K562 (cell line): ENCODE data around the gene GULP1. TPM values are rescaled to one million over a fixed set of nuclear protein-coding genes. Genes with fewer than 3 reads are reported as not detected.

Source experiments
- ADNP ChIP-seq: fragments of 200-800 bp; sonication (Bioruptor generic); IDR thresholded peaks from 2 replicates; pipeline ENCODE4 v1.6.1; 2016; ENCODE audit warnings: missing genetic modification characterization, missing compliant biosample characterization
- HLTF ChIP-seq: fragments of 450-650 bp; IDR thresholded peaks from 2 replicates; pipeline ENCODE4 v1.6.1; 2016
- HSF4 ChIP-seq: fragments of 250-450 bp; sonication (Bioruptor Pico); IDR thresholded peaks from 2 replicates; pipeline ENCODE4 v2.1.2; 2022; ENCODE audit warnings: mild to moderate bottlenecking, moderate library complexity, borderline replicate concordance
- KLF1 ChIP-seq: fragments of 450-650 bp; IDR thresholded peaks from 2 replicates; pipeline ENCODE4 v1.6.1; 2016; ENCODE audit warnings: missing genetic modification characterization, missing compliant biosample characterization
- KLF10 ChIP-seq: fragments of 250-450 bp; sonication (Bioruptor Pico); IDR thresholded peaks from 2 replicates; pipeline ENCODE4 v1.6.1; 2021; ENCODE audit warnings: matching md5 sums
- MEIS2 ChIP-seq: fragments of 450-650 bp; IDR thresholded peaks from 2 replicates; pipeline ENCODE4 v1.6.1; 2014; ENCODE audit warnings: mild to moderate bottlenecking; ENCODE audit not compliant: partially characterized antibody
- NR1H2 ChIP-seq: sonication (generic); formaldehyde crosslinking; IDR thresholded peaks from 2 replicates; pipeline ENCODE4 v1.4.0; 2020; ENCODE audit warnings: mild to moderate bottlenecking, missing genetic modification reagents
- NRF1 ChIP-seq, 2 experiments: fragments of 450-650 bp; IDR thresholded peaks in 1 of 2; conservative IDR thresholded peaks in 1 of 2; 2 replicates each; pipeline ENCODE4 v1.6.1; 2014; ENCODE audit warnings: mild to moderate bottlenecking in 2 of 2
- SRSF3 ChIP-seq: fragments of 200-400 bp; formaldehyde crosslinking; IDR thresholded peaks from 2 replicates; pipeline ENCODE4 v1.6.1; 2016; ENCODE audit warnings: mild to moderate bottlenecking, low read length, moderate library complexity; ENCODE audit not compliant: insufficient read depth
- TRIM24 ChIP-seq, 2 experiments: fragments of 450-650 bp; IDR thresholded peaks; 2 replicates each; pipeline ENCODE4 v1.6.1; 2016
- ZNF133 ChIP-seq: fragments of 250-450 bp; sonication (Bioruptor Pico); IDR thresholded peaks from 2 replicates; pipeline ENCODE4 v1.4.0; 2020; ENCODE audit warnings: mild to moderate bottlenecking
- polyA plus RNA-seq, 8 experiments: library from polyadenylated mRNA; depleted of rRNA in 4 of 8; stranded (reverse) in 5 of 8; unstranded in 3 of 8; fragments of >200 nt; fragmentation: Nextera tagmentation in 2 of 8; fragmentation: Illumina TruSeq in 1 of 8; extraction: Ambion mirVana in 2 of 8; extraction: Trizol in 1 of 8; gene quantifications; 2 replicates each; pipeline versions ENCODE4 v1.2.1 to v1.2.3, GENCODE V29; 2011 to 2014; ENCODE audit warnings: inconsistent platforms in 1 of 8, missing spikeins in 1 of 8
- total RNA-seq, 7 experiments: library from RNA; depleted of rRNA in 6 of 7; stranded (reverse); fragments of >200 nt in 6 of 7; fragmentation: Illumina TruSeq in 2 of 7; extraction: Trizol in 2 of 7; gene quantifications; 2 replicates each; pipeline versions ENCODE4 v1.2.1 to v1.2.3, GENCODE V29; 2011 to 2021; ENCODE audit warnings: low replicate concordance in 1 of 7
- TF ChIP-seq, protein P1 (sequence below): fragments of 450-650 bp; IDR thresholded peaks from 2 replicates; pipeline ENCODE4 v1.6.1; 2016; ENCODE audit warnings: antibody characterized with exemption
- TF ChIP-seq, protein P2 (sequence below): fragments of 250-450 bp; sonication (Bioruptor Pico); IDR thresholded peaks from 2 replicates; pipeline ENCODE4 v1.4.0; 2020; ENCODE audit warnings: mild to moderate bottlenecking, moderate library complexity, borderline replicate concordance

Gene GULP1
- total and polyA plus RNA-seq, 9 of the 15 experiments (the other 6 are each of a cell fraction or from before 2014, with no cell fraction given), result 8.5 to 25.3 (median 19.5) TPM

DNA sequence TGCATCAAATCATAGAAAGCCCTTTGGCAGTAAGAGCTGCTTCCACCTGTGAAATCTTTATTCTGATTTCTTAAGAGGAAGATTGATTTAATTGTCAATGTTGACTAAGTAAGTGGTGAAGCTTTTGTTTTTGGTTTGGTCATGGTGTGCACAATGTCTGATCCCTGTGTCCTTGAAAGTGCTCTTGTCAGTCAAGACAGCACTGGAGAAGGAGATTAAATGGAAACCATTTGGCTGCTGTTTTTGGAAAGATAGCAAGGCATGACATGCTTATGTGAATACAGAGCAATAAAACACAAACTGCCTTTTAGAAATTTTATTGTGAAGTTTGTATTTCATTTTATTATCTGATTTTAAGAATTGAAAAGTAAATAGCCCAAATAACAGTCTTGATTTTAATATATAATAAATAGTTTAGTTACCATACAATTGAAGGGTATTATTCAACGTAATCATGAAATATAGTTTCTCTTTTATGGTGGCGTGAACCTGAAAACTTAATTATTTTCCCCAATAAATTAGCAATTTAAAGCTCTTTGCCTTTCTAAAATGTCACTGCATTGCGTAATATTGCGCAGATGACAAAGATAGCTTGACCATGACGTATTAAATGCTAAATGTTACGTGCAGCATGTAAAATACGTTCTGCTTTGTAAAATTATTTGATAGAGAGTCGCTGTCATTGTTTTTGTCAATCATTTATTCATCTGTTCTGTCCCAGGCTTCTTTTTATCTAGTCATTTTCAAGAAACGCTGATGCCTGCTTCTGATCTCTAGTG, 69.0 kb downstream of the GULP1 start (continued):
- no peak for TF ChIP-seq NR1H2
- TF ChIP-seq ADNP, result no peak
- TF ChIP-seq SRSF3, result no peak
- TF ChIP-seq, protein P1, sequence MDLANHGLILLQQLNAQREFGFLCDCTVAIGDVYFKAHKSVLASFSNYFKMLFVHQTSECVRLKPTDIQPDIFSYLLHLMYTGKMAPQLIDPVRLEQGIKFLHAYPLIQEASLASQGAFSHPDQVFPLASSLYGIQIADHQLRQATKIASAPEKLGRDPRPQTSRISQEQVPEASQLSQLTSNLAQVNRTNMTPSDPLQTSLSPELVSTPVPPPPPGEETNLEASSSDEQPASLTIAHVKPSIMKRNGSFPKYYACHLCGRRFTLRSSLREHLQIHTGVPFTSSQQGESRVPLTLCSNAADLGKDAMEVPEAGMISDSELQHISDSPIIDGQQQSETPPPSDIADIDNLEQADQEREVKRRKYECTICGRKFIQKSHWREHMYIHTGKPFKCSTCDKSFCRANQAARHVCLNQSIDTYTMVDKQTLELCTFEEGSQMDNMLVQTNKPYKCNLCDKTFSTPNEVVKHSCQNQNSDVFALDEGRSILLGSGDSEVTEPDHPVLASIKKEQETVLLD, result no peak
- TF ChIP-seq KLF1 (tag), result no peak
- TF ChIP-seq NRF1 (conservative IDR thresholded peaks at IDR 0.05 in 1 of 2, IDR thresholded peaks at IDR 0.05 in 1 of 2), result no peak
- TF ChIP-seq MEIS2, result peak; percentile 27
- peak in 1 of 2 experiments; percentile 7; a peak in 1 of 4 replicates for TF ChIP-seq TRIM24 (IDR thresholded peaks at IDR 0.05)
- TF ChIP-seq ZNF133, result no peak
- TF ChIP-seq HLTF, result no peak
- TF ChIP-seq HSF4, result no peak
- TF ChIP-seq, protein P2, sequence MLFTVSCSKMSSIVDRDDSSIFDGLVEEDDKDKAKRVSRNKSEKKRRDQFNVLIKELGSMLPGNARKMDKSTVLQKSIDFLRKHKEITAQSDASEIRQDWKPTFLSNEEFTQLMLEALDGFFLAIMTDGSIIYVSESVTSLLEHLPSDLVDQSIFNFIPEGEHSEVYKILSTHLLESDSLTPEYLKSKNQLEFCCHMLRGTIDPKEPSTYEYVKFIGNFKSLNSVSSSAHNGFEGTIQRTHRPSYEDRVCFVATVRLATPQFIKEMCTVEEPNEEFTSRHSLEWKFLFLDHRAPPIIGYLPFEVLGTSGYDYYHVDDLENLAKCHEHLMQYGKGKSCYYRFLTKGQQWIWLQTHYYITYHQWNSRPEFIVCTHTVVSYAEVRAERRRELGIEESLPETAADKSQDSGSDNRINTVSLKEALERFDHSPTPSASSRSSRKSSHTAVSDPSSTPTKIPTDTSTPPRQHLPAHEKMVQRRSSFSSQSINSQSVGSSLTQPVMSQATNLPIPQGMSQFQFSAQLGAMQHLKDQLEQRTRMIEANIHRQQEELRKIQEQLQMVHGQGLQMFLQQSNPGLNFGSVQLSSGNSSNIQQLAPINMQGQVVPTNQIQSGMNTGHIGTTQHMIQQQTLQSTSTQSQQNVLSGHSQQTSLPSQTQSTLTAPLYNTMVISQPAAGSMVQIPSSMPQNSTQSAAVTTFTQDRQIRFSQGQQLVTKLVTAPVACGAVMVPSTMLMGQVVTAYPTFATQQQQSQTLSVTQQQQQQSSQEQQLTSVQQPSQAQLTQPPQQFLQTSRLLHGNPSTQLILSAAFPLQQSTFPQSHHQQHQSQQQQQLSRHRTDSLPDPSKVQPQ (CRISPR knock-in tag), result no peak
- no peak for TF ChIP-seq KLF10 (CRISPR knock-in tag)
